ENCODE results near the gene ORAI3.
A peak's percentile ranks its signal among the peaks of the same experiment; 100 is the strongest.
"Not testable (repeated sequence)": the region's sequence is repeated elsewhere in the genome, so short reads cannot be mapped to it uniquely, and the experiment has no call there.

Gene ORAI3

GRCh38 chr16:30934827-30935557 lies 13.9 kb upstream of the ORAI3 start:
- Histone ChIP-seq H3K79me2 (peaks cover 4% of the 10 kb centered on the region), H3K9me3 (ENCODE audit: control insufficient read depth, low read length) (no peaks in the 10 kb centered on the region), H3K27me3 (ENCODE audit: control insufficient read depth, insufficient read depth, low read length) (no peaks in the 10 kb centered on the region), H2AFZ (no peak overlapping the region), H3K4me3 (ENCODE audit: low read depth, low read length) (no peak overlapping the region), H3K4me1 (no peaks in the 10 kb centered on the region), H3K27ac (no peak overlapping the region), H3K4me2 (ENCODE audit: low read length) (no peak overlapping the region), H3K9ac (no peak overlapping the region), H3K36me3 (ENCODE audit: control insufficient read depth, insufficient read depth, low read length) (no peaks in the 10 kb centered on the region)
- TF ChIP-seq CTCF (IDR thresholded peaks at IDR 0.05) = peak; percentile 43

- Histone ChIP-seq H3K4me3 (ENCODE audit: low read depth, low read length) (no peak overlapping the region), H3K36me3 (ENCODE audit: control insufficient read depth, insufficient read depth, low read length) (no peaks in the 10 kb centered on the region), H3K4me2 (ENCODE audit: low read length) (no peak overlapping the region), H2AFZ (no peak overlapping the region), H3K27ac (no peak overlapping the region), H3K9me3 (ENCODE audit: control insufficient read depth, low read length) (no peaks in the 10 kb centered on the region), H3K27me3 (ENCODE audit: control insufficient read depth, insufficient read depth, low read length) (no peaks in the 10 kb centered on the region), H3K79me2 (peaks cover 11% of the 10 kb centered on the region), H3K9ac (no peak overlapping the region), H3K4me1 (no peaks in the 10 kb centered on the region)
- TF ChIP-seq CTCF (IDR thresholded peaks at IDR 0.05) = no peak
Observed at GRCh38 chr16:30937692-30938091, 11.2 kb upstream of the ORAI3 start.

GRCh38 chr16:30939571-30939970 lies 9.3 kb upstream of the ORAI3 start:
- H3K4me2 ChIP-seq (ENCODE audit: low read length); H3K4me3 ChIP-seq (ENCODE audit: low read depth, low read length); H3K27me3 ChIP-seq (ENCODE audit: control insufficient read depth, insufficient read depth, low read length); H3K9ac ChIP-seq; H3K9me3 ChIP-seq (ENCODE audit: control insufficient read depth, low read length); H3K4me1 ChIP-seq; H2AFZ ChIP-seq; H3K36me3 ChIP-seq (ENCODE audit: control insufficient read depth, insufficient read depth, low read length); H3K79me2 ChIP-seq; H3K27ac ChIP-seq: not testable (repeated sequence)

GRCh38 chr16:30941600-30942425 lies 7.1 kb upstream of the ORAI3 start:
- H3K4me2 ChIP-seq (ENCODE audit: low read length) = no peak overlapping the region
- no peaks in the 10 kb centered on the region for H3K9me3 ChIP-seq (ENCODE audit: control insufficient read depth, low read length)
- TF ChIP-seq CTCF (IDR thresholded peaks at IDR 0.05) = peak; percentile 94
- no peaks in the 10 kb centered on the region for H3K36me3 ChIP-seq (ENCODE audit: control insufficient read depth, insufficient read depth, low read length)
- H3K79me2 ChIP-seq = peaks cover 7% of the 10 kb centered on the region
- no peak overlapping the region for H3K9ac ChIP-seq
- no peak overlapping the region for H3K4me3 ChIP-seq (ENCODE audit: low read depth, low read length)
- H3K27ac ChIP-seq = no peak overlapping the region
- H3K4me1 ChIP-seq = no peaks in the 10 kb centered on the region
- H3K27me3 ChIP-seq (ENCODE audit: control insufficient read depth, insufficient read depth, low read length) = no peaks in the 10 kb centered on the region
- H2AFZ ChIP-seq = no peak overlapping the region

GRCh38 chr16:30942426-30942806 lies 6.5 kb upstream of the ORAI3 start:
- Histone ChIP-seq H3K4me1 (no peaks in the 10 kb centered on the region), H3K27me3 (ENCODE audit: control insufficient read depth, insufficient read depth, low read length) (no peaks in the 10 kb centered on the region), H3K9me3 (ENCODE audit: control insufficient read depth, low read length) (no peaks in the 10 kb centered on the region), H3K79me2 (peaks cover 7% of the 10 kb centered on the region), H3K36me3 (ENCODE audit: control insufficient read depth, insufficient read depth, low read length) (no peaks in the 10 kb centered on the region), H3K27ac (no peak overlapping the region), H3K9ac (no peak overlapping the region), H3K4me2 (ENCODE audit: low read length) (no peak overlapping the region), H3K4me3 (ENCODE audit: low read depth, low read length) (no peak overlapping the region), H2AFZ (no peak overlapping the region)
- no peak for TF ChIP-seq CTCF (IDR thresholded peaks at IDR 0.05)
